ENCODE measurements around the gene ATP5F1D. TPM values are rescaled to one million over a fixed set of nuclear protein-coding genes. Genes with fewer than 3 reads are reported as not detected.
A peak's percentile ranks its signal among the peaks of the same experiment; 100 is the strongest.

Gene ATP5F1D
- total and polyA plus RNA-seq, 2 donors (not counting 1 experiment from before 2014, with no cell fraction given), result 150 to 166 TPM

DNA sequence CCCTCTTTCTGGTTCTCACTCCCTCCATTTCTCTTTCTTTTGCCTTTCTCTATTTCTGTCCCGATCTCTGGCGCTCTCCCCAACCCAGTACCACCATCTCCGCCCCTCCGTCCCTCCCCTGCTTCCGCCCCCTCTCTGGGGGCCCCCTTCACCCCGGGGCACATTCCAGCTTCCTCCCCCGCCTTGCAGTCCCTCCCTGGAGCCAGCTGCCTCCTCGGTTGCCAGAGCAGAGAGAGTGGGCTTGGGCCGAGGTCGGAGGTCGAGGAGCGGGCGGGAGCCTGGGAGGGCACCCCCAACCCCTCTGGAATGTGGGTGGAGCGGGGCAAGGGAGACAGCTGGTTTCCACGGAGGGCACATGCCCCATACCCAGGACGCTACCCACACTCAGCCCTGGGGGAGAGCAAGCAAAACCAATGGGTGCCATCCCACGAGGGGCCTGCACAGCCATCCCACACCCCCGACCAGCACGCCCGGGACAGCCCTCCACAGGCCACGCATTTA, 21.1 kb downstream of the ATP5F1D start:
- peaks cover 0 to 5% of the 10 kb centered on the region in 2 experiments for H3K36me3 ChIP-seq (replicated peaks in 1 of 2; ENCODE audit: control extremely low read depth in 1 of 2, control insufficient read depth in 1 of 2, extremely low read depth in 1 of 2, insufficient read depth in 2 of 2, low read length in 1 of 2)
- H3K79me2 ChIP-seq (ENCODE audit: control insufficient read depth, insufficient read depth, low read length), result peaks cover 29% of the 10 kb centered on the region
- ChIA-PET CTCF (interaction anchor here (7.6 to 10.0 kb wide), 2 partner anchors 9 to 19 kb away, joined by 113 to 658 read pairs; partner anchors contain the start of gene ATP5F1D), POLR2A (interaction anchor here (0.6 to 11.0 kb wide), 6 partner anchors 6 to 916 kb away, joined by 5 to 402 read pairs (median 22); partner anchors contain the start of genes ATP5F1D and MIDN)
- H3K4me3 ChIP-seq (ENCODE audit: control extremely low read depth in 1 of 5, extremely low read depth in 1 of 5, insufficient read depth in 1 of 5, low read depth in 2 of 5, low read length in 4 of 5), result peak overlapping the region in 4 of 5 experiments; percentile 81 to 95 (median 84)
- H3K9me3 ChIP-seq (ENCODE audit: control extremely low read depth in 1 of 3, control insufficient read depth in 2 of 3, insufficient read depth in 1 of 3, low read length in 2 of 3), result no peaks in the 10 kb centered on the region
- H3K27ac ChIP-seq (ENCODE audit: low read length in 2 of 2), result peak overlapping the region; percentile 96 to 99
- H2AFZ ChIP-seq (ENCODE audit: insufficient read depth, low read depth, low read length, poor library complexity, severe bottlenecking), result no peak overlapping the region
- peaks cover 80% of the 10 kb centered on the region for H3K4me1 Mint-ChIP-seq
- peak overlapping the region; percentile 97 for H3K4me3 Mint-ChIP-seq
- H4K20me1 ChIP-seq (ENCODE audit: control insufficient read depth, insufficient read depth, low read length, poor library complexity, severe bottlenecking), result peaks cover 16% of the 10 kb centered on the region
- ATAC-seq (ENCODE audit: low read depth) (no peak), DNase-seq (no peak)
- no peaks in the 10 kb centered on the region for H3K9me3 Mint-ChIP-seq (ENCODE audit: insufficient read depth)
- H3K4me1 ChIP-seq (ENCODE audit: control insufficient read depth in 2 of 2, insufficient read depth in 2 of 2, low read length in 2 of 2), result peaks cover 74 to 91% of the 10 kb centered on the region in 2 donors
- H3K27me3 Mint-ChIP-seq, result no peaks in the 10 kb centered on the region
- 25% methylated on average over 12 of the region's 21 CpGs for WGBS (ENCODE audit: insufficient coverage)
- H3K9ac ChIP-seq (ENCODE audit: low read length), result peak overlapping the region; percentile 98
- no peaks in the 10 kb centered on the region for H3K27me3 ChIP-seq (replicated peaks in 1 of 4; ENCODE audit: control extremely low read depth in 1 of 4, control insufficient read depth in 3 of 4, insufficient read depth in 4 of 4, low read length in 3 of 4)
- H3K27ac Mint-ChIP-seq, result peak overlapping the region; percentile 100
- intact Hi-C loops (cut with micrococcal nuclease), result loop anchor here (5.0 kb wide), 1 partner anchor 355 kb away; no protein-coding TSS in a partner anchor
- H3K4me2 ChIP-seq (replicated peaks; ENCODE audit: low read depth, low read length, poor library complexity, severe bottlenecking), result peak overlapping the region; percentile 99
- TF ChIP-seq, protein P1, sequence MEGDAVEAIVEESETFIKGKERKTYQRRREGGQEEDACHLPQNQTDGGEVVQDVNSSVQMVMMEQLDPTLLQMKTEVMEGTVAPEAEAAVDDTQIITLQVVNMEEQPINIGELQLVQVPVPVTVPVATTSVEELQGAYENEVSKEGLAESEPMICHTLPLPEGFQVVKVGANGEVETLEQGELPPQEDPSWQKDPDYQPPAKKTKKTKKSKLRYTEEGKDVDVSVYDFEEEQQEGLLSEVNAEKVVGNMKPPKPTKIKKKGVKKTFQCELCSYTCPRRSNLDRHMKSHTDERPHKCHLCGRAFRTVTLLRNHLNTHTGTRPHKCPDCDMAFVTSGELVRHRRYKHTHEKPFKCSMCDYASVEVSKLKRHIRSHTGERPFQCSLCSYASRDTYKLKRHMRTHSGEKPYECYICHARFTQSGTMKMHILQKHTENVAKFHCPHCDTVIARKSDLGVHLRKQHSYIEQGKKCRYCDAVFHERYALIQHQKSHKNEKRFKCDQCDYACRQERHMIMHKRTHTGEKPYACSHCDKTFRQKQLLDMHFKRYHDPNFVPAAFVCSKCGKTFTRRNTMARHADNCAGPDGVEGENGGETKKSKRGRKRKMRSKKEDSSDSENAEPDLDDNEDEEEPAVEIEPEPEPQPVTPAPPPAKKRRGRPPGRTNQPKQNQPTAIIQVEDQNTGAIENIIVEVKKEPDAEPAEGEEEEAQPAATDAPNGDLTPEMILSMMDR (IDR thresholded peaks at IDR 0.05), result no peak
- TF ChIP-seq EZH2 (IDR thresholded peaks at IDR 0.05; ENCODE audit: borderline replicate concordance, insufficient read depth, low read depth, low read length, poor library complexity, severe bottlenecking), result no peak

DNA sequence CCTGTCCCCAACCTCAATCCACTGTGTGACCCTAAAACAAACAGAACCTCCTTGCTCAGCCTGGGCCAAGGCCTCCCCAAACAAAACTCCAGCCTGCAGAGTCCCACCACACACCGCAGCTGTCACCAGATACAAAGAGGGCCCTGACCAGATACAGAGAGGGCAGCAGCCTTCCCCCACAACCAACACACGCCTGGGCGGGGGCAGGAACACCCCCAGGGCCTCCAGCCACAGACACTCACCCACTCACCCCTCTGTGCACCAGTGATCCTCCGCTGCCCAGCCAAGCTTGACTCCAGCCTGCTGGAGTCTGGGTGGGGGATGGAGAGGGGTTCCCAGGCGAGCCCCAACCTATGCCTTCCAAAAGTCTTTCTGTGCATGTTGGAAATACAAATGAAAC, 21.6 kb downstream of the ATP5F1D start:
- Histone ChIP-seq H3K9me3 (ENCODE audit: control extremely low read depth in 1 of 3, control insufficient read depth in 2 of 3, insufficient read depth in 1 of 3, low read length in 2 of 3) (no peaks in the 10 kb centered on the region), H3K9ac (ENCODE audit: low read length) (peak overlapping the region; percentile 98), H3K27me3 (replicated peaks in 1 of 4; ENCODE audit: control extremely low read depth in 1 of 4, control insufficient read depth in 3 of 4, insufficient read depth in 4 of 4, low read length in 3 of 4) (no peaks in the 10 kb centered on the region), H3K36me3 (replicated peaks in 1 of 2; ENCODE audit: control extremely low read depth in 1 of 2, control insufficient read depth in 1 of 2, extremely low read depth in 1 of 2, insufficient read depth in 2 of 2, low read length in 1 of 2) (peaks cover 0 to 2% of the 10 kb centered on the region in 2 experiments), H3K4me1 (ENCODE audit: control insufficient read depth in 2 of 2, insufficient read depth in 2 of 2, low read length in 2 of 2) (peaks cover 74 to 91% of the 10 kb centered on the region in 2 donors), H4K20me1 (ENCODE audit: control insufficient read depth, insufficient read depth, low read length, poor library complexity, severe bottlenecking) (peaks cover 16% of the 10 kb centered on the region), H3K27ac (ENCODE audit: low read length in 2 of 2) (peak overlapping the region; percentile 96 to 99), H3K4me3 (ENCODE audit: control extremely low read depth in 1 of 5, extremely low read depth in 1 of 5, insufficient read depth in 1 of 5, low read depth in 2 of 5, low read length in 4 of 5) (peak overlapping the region in 4 of 5 experiments; percentile 81 to 95 (median 84)), H3K79me2 (ENCODE audit: control insufficient read depth, insufficient read depth, low read length) (peaks cover 29% of the 10 kb centered on the region), H3K4me2 (replicated peaks; ENCODE audit: low read depth, low read length, poor library complexity, severe bottlenecking) (peak overlapping the region; percentile 99), H2AFZ (ENCODE audit: insufficient read depth, low read depth, low read length, poor library complexity, severe bottlenecking) (no peak overlapping the region)
- Mint-ChIP-seq H3K9me3 (ENCODE audit: insufficient read depth) (no peaks in the 10 kb centered on the region), H3K4me1 (peaks cover 79% of the 10 kb centered on the region), H3K27me3 (no peaks in the 10 kb centered on the region), H3K4me3 (peak overlapping the region; percentile 97), H3K27ac (peak overlapping the region; percentile 100)
- ATAC-seq (ENCODE audit: low read depth) (no peak), DNase-seq (peak; percentile 72)
- ChIA-PET POLR2A (interaction anchor here (0.6 to 11.0 kb wide), 6 partner anchors 7 to 915 kb away, joined by 5 to 402 read pairs (median 22); partner anchors contain the start of genes ATP5F1D and MIDN), CTCF (interaction anchor here (7.6 to 10.0 kb wide), 2 partner anchors 9 to 19 kb away, joined by 113 to 658 read pairs; partner anchors contain the start of gene ATP5F1D)
- TF ChIP-seq EZH2 (IDR thresholded peaks at IDR 0.05; ENCODE audit: borderline replicate concordance, insufficient read depth, low read depth, low read length, poor library complexity, severe bottlenecking), result no peak
- WGBS (ENCODE audit: insufficient coverage), result 6% methylated on average over 3 of the region's 5 CpGs
- intact Hi-C loops (cut with micrococcal nuclease), result loop anchor here (5.0 kb wide), 1 partner anchor 356 kb away; no protein-coding TSS in a partner anchor
